Skeletal muscle tissue (tissue), 4 donors: ENCODE data around the gene ASCC2. TPM values are rescaled to one million over a fixed set of nuclear protein-coding genes. Genes with fewer than 3 reads are reported as not detected.

Experiments
- H3K27ac ChIP-seq: one replicate; pipeline ENCODE4 v1.7.0; 2013; ENCODE audit warnings: mild to moderate bottlenecking, low read depth, low read length, inconsistent platforms
- H3K27me3 ChIP-seq, 3 donors: one replicate each; pipeline ENCODE4 v1.7.0; 2013; ENCODE audit warnings: low read length in 3 of 3; ENCODE audit not compliant: control insufficient read depth in 3 of 3, insufficient read depth in 3 of 3
- H3K36me3 ChIP-seq, 3 donors: one replicate each; pipeline ENCODE4 v1.7.0; 2013; ENCODE audit warnings: low read length in 3 of 3; ENCODE audit not compliant: control insufficient read depth in 3 of 3, insufficient read depth in 3 of 3
- H3K4me1 ChIP-seq, 3 donors: one replicate each; pipeline ENCODE4 v1.7.0; 2013; ENCODE audit warnings: low read length in 3 of 3, mild to moderate bottlenecking in 3 of 3; ENCODE audit not compliant: control insufficient read depth in 3 of 3, insufficient read depth in 3 of 3
- H3K4me3 ChIP-seq, 3 donors: one replicate each; pipeline ENCODE4 v1.7.0; 2013; ENCODE audit warnings: low read length in 3 of 3
- H3K9ac ChIP-seq, 3 donors: one replicate each; pipeline ENCODE4 v1.7.0; 2013; ENCODE audit warnings: low read length in 3 of 3, mild to moderate bottlenecking in 3 of 3, moderate library complexity in 2 of 3, low read depth in 1 of 3
- H3K9me3 ChIP-seq, 3 donors: one replicate each; pipeline ENCODE4 v1.7.0; 2013; ENCODE audit warnings: low read length in 3 of 3; ENCODE audit not compliant: control insufficient read depth in 3 of 3
- total RNA-seq: library from RNA; depleted of rRNA; stranded (reverse); fragments of >200 nt; gene quantifications from one replicate; pipeline ENCODE4 v1.2.3, GENCODE V29; 2014
- donor health status: Osteomylitis.

ASCC2 gene
- total RNA-seq, 1 donor from 2014 or later, result 15.7 TPM

- no peaks in the 10 kb centered on the region for H3K27me3 ChIP-seq
- no peak overlapping the region for H3K27ac ChIP-seq
- H3K4me1 ChIP-seq, result peaks cover 5 to 13% (median 9%) of the 10 kb centered on the region in 3 donors
- no peak overlapping the region for H3K4me3 ChIP-seq
- H3K9me3 ChIP-seq, result no peaks in the 10 kb centered on the region
- peaks cover 49 to 55% (median 53%) of the 10 kb centered on the region in 3 donors for H3K36me3 ChIP-seq
- H3K9ac ChIP-seq, result no peak overlapping the region
These were observed 50.6 kb downstream of the ASCC2 start for GRCh38 chr22:29787371-29787980.

- Histone ChIP-seq H3K9me3 (no peaks in the 10 kb centered on the region), H3K4me3 (no peak overlapping the region), H3K9ac (no peak overlapping the region), H3K36me3 (peaks cover 35 to 43% (median 42%) of the 10 kb centered on the region in 3 donors), H3K27me3 (no peaks in the 10 kb centered on the region), H3K27ac (no peak overlapping the region), H3K4me1 (peaks cover 19 to 26% (median 24%) of the 10 kb centered on the region in 3 donors)
These were observed 52.0 kb downstream of the ASCC2 start for GRCh38 chr22:29786031-29786430.

GRCh38 chr22:29784451-29785361 lies 53.4 kb downstream of the ASCC2 start:
- Histone ChIP-seq H3K27ac (peak overlapping the region; percentile 47), H3K4me3 (no peak overlapping the region), H3K9ac (peak overlapping the region in 1 of 3 donors; percentile 32), H3K36me3 (peaks cover 23 to 30% (median 29%) of the 10 kb centered on the region in 3 donors), H3K9me3 (no peaks in the 10 kb centered on the region), H3K27me3 (no peaks in the 10 kb centered on the region), H3K4me1 (peaks cover 29 to 35% (median 34%) of the 10 kb centered on the region in 3 donors)

GRCh38 chr22:29782061-29782845 lies 55.8 kb downstream of the ASCC2 start:
- H3K27ac ChIP-seq, result peak overlapping the region; percentile 82
- H3K36me3 ChIP-seq, result peaks cover 4 to 6% (median 5%) of the 10 kb centered on the region in 3 donors
- no peaks in the 10 kb centered on the region for H3K9me3 ChIP-seq
- no peaks in the 10 kb centered on the region for H3K27me3 ChIP-seq
- H3K9ac ChIP-seq, result peak overlapping the region; percentile 43 to 74 (median 45)
- no peak overlapping the region for H3K4me3 ChIP-seq
- H3K4me1 ChIP-seq, result peaks cover 42 to 47% (median 44%) of the 10 kb centered on the region in 3 donors

- H3K27me3 ChIP-seq, result no peaks in the 10 kb centered on the region
- H3K9me3 ChIP-seq, result no peaks in the 10 kb centered on the region
- H3K4me1 ChIP-seq, result peaks cover 42 to 47% (median 44%) of the 10 kb centered on the region in 3 donors
- no peaks in the 10 kb centered on the region for H3K36me3 ChIP-seq
- peak overlapping the region in 2 of 3 donors; percentile 13 to 19 for H3K4me3 ChIP-seq
- H3K27ac ChIP-seq, result peak overlapping the region; percentile 82
- H3K9ac ChIP-seq, result peak overlapping the region; percentile 23 to 74 (median 28)
These were observed 57.1 kb downstream of the ASCC2 start for GRCh38 chr22:29780748-29781676.

GRCh38 chr22:29780220-29780619 lies 57.9 kb downstream of the ASCC2 start:
- H3K9me3 ChIP-seq, result no peaks in the 10 kb centered on the region
- peak overlapping the region; percentile 82 for H3K27ac ChIP-seq
- H3K4me3 ChIP-seq, result no peak overlapping the region
- H3K36me3 ChIP-seq, result no peaks in the 10 kb centered on the region
- H3K27me3 ChIP-seq, result no peaks in the 10 kb centered on the region
- peaks cover 42 to 47% (median 44%) of the 10 kb centered on the region in 3 donors for H3K4me1 ChIP-seq
- H3K9ac ChIP-seq, result peak overlapping the region in 2 of 3 donors; percentile 23 to 74

- no peaks in the 10 kb centered on the region for H3K27me3 ChIP-seq
- H3K27ac ChIP-seq, result peak overlapping the region; percentile 38
- H3K4me3 ChIP-seq, result no peak overlapping the region
- peak overlapping the region in 1 of 3 donors; percentile 57 for H3K9ac ChIP-seq
- peaks cover 17 to 20% (median 20%) of the 10 kb centered on the region in 3 donors for H3K36me3 ChIP-seq
- H3K4me1 ChIP-seq, result peaks cover 27 to 34% (median 31%) of the 10 kb centered on the region in 3 donors
- no peaks in the 10 kb centered on the region for H3K9me3 ChIP-seq
These were observed 64.8 kb downstream of the ASCC2 start for GRCh38 chr22:29773233-29773632.

GRCh38 chr22:29772170-29772641 lies 65.9 kb downstream of the ASCC2 start:
- no peak overlapping the region for H3K4me3 ChIP-seq
- no peaks in the 10 kb centered on the region for H3K9me3 ChIP-seq
- H3K4me1 ChIP-seq, result peaks cover 33 to 44% (median 37%) of the 10 kb centered on the region in 3 donors
- peaks cover 17 to 20% (median 20%) of the 10 kb centered on the region in 3 donors for H3K36me3 ChIP-seq
- H3K9ac ChIP-seq, result peak overlapping the region in 1 of 3 donors; percentile 25
- no peaks in the 10 kb centered on the region for H3K27me3 ChIP-seq
- H3K27ac ChIP-seq, result peak overlapping the region; percentile 40
